ENCODE results near the gene IFT122. TPM values are rescaled to one million over a fixed set of nuclear protein-coding genes. Genes with fewer than 3 reads are reported as not detected.
A peak's percentile ranks its signal among the peaks of the same experiment; 100 is the strongest.

The IFT122 gene
- total and polyA plus RNA-seq, 2 donors (not counting 3 experiments of a cell fraction or from before 2014, with no cell fraction given) = 38.4 to 41.7 TPM

DNA sequence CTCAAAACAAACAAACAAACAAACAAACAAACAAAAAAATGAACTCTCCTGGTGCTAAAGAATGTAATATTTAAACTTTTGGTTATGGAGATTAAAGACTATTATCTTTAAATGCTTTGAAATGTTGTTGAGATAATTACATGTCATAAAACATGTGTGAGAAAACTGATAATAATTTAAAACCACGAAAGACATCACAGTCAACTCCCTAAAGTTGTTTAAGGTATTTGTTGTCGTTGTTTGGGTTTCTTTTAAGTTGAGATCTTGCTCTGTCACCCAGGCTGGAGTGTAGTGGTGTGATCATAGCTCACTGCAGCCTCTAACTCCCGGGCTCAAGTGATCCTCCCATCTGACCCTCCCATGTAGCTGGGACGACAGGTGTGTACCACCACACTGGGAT lies 23.6 kb upstream of the IFT122 start:
- no peak overlapping the region for H2AFZ ChIP-seq (ENCODE audit: low read depth, low read length)
- H3K27me3 ChIP-seq (ENCODE audit: control insufficient read depth in 2 of 2, insufficient read depth in 2 of 2, low read length in 2 of 2) = no peaks in the 10 kb centered on the region
- no peaks in the 10 kb centered on the region for H3K9me1 ChIP-seq (replicated peaks; ENCODE audit: control insufficient read depth, extremely low read depth, insufficient read depth, low read length)
- no peak overlapping the region for H3K4me2 ChIP-seq (ENCODE audit: insufficient read depth, low read length)
- H3K4me1 ChIP-seq (ENCODE audit: control insufficient read depth, extremely low read depth, insufficient read depth, low read length) = peaks cover 8% of the 10 kb centered on the region
- TF ChIP-seq MYC (IDR thresholded peaks at IDR 0.05; ENCODE audit: low read depth, low read length) = no peak
- no peak for TF ChIP-seq JUN (IDR thresholded peaks at IDR 0.05; ENCODE audit: borderline replicate concordance, insufficient read depth, insufficient read length, low read depth)
- no peak for TF ChIP-seq GATA2 (IDR thresholded peaks at IDR 0.05; ENCODE audit: insufficient read depth, insufficient read length, low read depth, low read length)
- TF ChIP-seq MAX (IDR thresholded peaks at IDR 0.05; ENCODE audit: insufficient read depth, insufficient read length) = no peak
- no peak for TF ChIP-seq POLR2AphosphoS5 (IDR thresholded peaks at IDR 0.05; ENCODE audit: insufficient read depth, low read depth, low read length)
- no peak for TF ChIP-seq EZH2 (IDR thresholded peaks at IDR 0.05; ENCODE audit: borderline replicate concordance, low read depth, low read length, severe bottlenecking)
- BruUV-seq (replicated peaks) = no TSS peak
- no peak overlapping the region for H3K4me3 ChIP-seq (replicated peaks in 1 of 3; ENCODE audit: insufficient read depth in 1 of 3, low read depth in 1 of 3, low read length in 3 of 3)
- intact Hi-C loops (cut with micrococcal nuclease) (no loop called here), dilution Hi-C loops (cut with MboI; ENCODE audit: extremely low pct_ligation_motif_present, low sequenced_read_pairs) (no loop called here)
- H4K20me1 ChIP-seq (replicated peaks; ENCODE audit: control insufficient read depth, extremely low read depth, insufficient read depth, low read length) = no peaks in the 10 kb centered on the region
- no peaks in the 10 kb centered on the region for H3K9me3 ChIP-seq (replicated peaks; ENCODE audit: control insufficient read depth, insufficient read depth, low read length)
- FAIRE-seq (no peak), DNase-seq (ENCODE audit: low read depth, low spot score) (no peak)
- ChIA-PET POLR2A (no interaction called here), CTCF (no interaction called here)
- H3K36me3 ChIP-seq (ENCODE audit: control insufficient read depth in 2 of 2, extremely low read depth in 1 of 2, insufficient read depth in 2 of 2, low read length in 2 of 2) = no peaks in the 10 kb centered on the region
- H3K9ac ChIP-seq (replicated peaks; ENCODE audit: extremely low read depth, insufficient read depth, low read length) = no peak overlapping the region
- H3K27ac ChIP-seq (ENCODE audit: insufficient read depth, low read depth, low read length) = no peak overlapping the region
- no peaks in the 10 kb centered on the region for H3K79me2 ChIP-seq (ENCODE audit: control insufficient read depth, insufficient read depth, low read length)

- dilution Hi-C loops (cut with MboI; ENCODE audit: extremely low pct_ligation_motif_present, low sequenced_read_pairs) (no loop called here), intact Hi-C loops (cut with micrococcal nuclease) (no loop called here)
- peak; percentile 92 for DNase-seq (ENCODE audit: low read depth, low spot score)
- ChIA-PET CTCF (interaction anchor here (0.8 kb wide), 1 partner anchor 34 kb away, joined by 3 read pairs; no protein-coding TSS in a partner anchor), POLR2A (no interaction called here)
- Histone ChIP-seq H4K20me1 (replicated peaks; ENCODE audit: control insufficient read depth, extremely low read depth, insufficient read depth, low read length) (no peaks in the 10 kb centered on the region), H3K9me3 (replicated peaks; ENCODE audit: control insufficient read depth, insufficient read depth, low read length) (no peaks in the 10 kb centered on the region), H3K79me2 (ENCODE audit: control insufficient read depth, insufficient read depth, low read length) (no peaks in the 10 kb centered on the region), H2AFZ (ENCODE audit: low read depth, low read length) (no peak overlapping the region), H3K4me1 (ENCODE audit: control insufficient read depth, extremely low read depth, insufficient read depth, low read length) (peaks cover 8% of the 10 kb centered on the region), H3K27ac (ENCODE audit: insufficient read depth, low read depth, low read length) (no peak overlapping the region), H3K4me2 (ENCODE audit: insufficient read depth, low read length) (no peak overlapping the region), H3K9me1 (replicated peaks; ENCODE audit: control insufficient read depth, extremely low read depth, insufficient read depth, low read length) (no peaks in the 10 kb centered on the region), H3K36me3 (ENCODE audit: control insufficient read depth in 2 of 2, extremely low read depth in 1 of 2, insufficient read depth in 2 of 2, low read length in 2 of 2) (no peaks in the 10 kb centered on the region), H3K9ac (replicated peaks; ENCODE audit: extremely low read depth, insufficient read depth, low read length) (no peak overlapping the region), H3K4me3 (replicated peaks in 1 of 3; ENCODE audit: insufficient read depth in 1 of 3, low read depth in 1 of 3, low read length in 3 of 3) (no peak overlapping the region), H3K27me3 (ENCODE audit: control insufficient read depth in 2 of 2, insufficient read depth in 2 of 2, low read length in 2 of 2) (no peaks in the 10 kb centered on the region)
- no TSS peak for BruUV-seq (replicated peaks)
- TF ChIP-seq MYC (IDR thresholded peaks at IDR 0.05; ENCODE audit: low read depth, low read length) (no peak), EZH2 (IDR thresholded peaks at IDR 0.05; ENCODE audit: borderline replicate concordance, low read depth, low read length, severe bottlenecking) (no peak), MAX (IDR thresholded peaks at IDR 0.05; ENCODE audit: insufficient read depth, insufficient read length) (no peak), POLR2A (IDR thresholded peaks at IDR 0.05; ENCODE audit: low read depth, low read length) (no peak), FOS (IDR thresholded peaks at IDR 0.05; ENCODE audit: borderline replicate concordance, insufficient read depth, low read length) (no peak), GATA2 (IDR thresholded peaks at IDR 0.05; ENCODE audit: insufficient read depth, insufficient read length, low read depth, low read length) (no peak), CTCF (IDR thresholded peaks at IDR 0.05; ENCODE audit: extremely low read depth in 1 of 2, insufficient read depth in 1 of 2, low read depth in 1 of 2, low read length in 2 of 2) (no peak), POLR2AphosphoS5 (IDR thresholded peaks at IDR 0.05; ENCODE audit: insufficient read depth, low read depth, low read length) (no peak), JUN (IDR thresholded peaks at IDR 0.05; ENCODE audit: borderline replicate concordance, insufficient read depth, insufficient read length, low read depth) (no peak)
- FAIRE-seq = peak; percentile 82
Measured at GRCh38 chr3:129417326-129417725, 22.7 kb upstream of the IFT122 start.

Measured in endothelial cell of umbilical vein (primary cell).